IPS-20b (cell line): ENCODE results near the gene SHISA8.

Source experiments
- H3K27ac ChIP-seq: one replicate; pipeline ENCODE4 v1.5.1; 2013; ENCODE audit warnings: low read length
- H3K27me3 ChIP-seq: 2 replicates; pipeline ENCODE4 v1.6.1; 2013; ENCODE audit warnings: mild to moderate bottlenecking, low read length, inconsistent platforms; ENCODE audit not compliant: insufficient read depth
- H3K36me3 ChIP-seq: 2 replicates; pipeline ENCODE4 v1.6.1; 2013; ENCODE audit warnings: low read depth, mild to moderate bottlenecking, inconsistent platforms, low read length, moderate library complexity; ENCODE audit not compliant: insufficient read depth
- H3K4me1 ChIP-seq: 2 replicates; pipeline ENCODE4 v1.6.1; 2013; ENCODE audit warnings: mild to moderate bottlenecking, control low read depth, inconsistent platforms, low read length, moderate library complexity; ENCODE audit not compliant: insufficient read depth
- H3K4me3 ChIP-seq: 2 replicates; pipeline ENCODE4 v1.5.1; 2013; ENCODE audit warnings: mild to moderate bottlenecking, low read length, inconsistent platforms
- H3K9ac ChIP-seq: 2 replicates; pipeline ENCODE4 v1.6.1; 2013; ENCODE audit warnings: low read depth, mild to moderate bottlenecking, inconsistent platforms, low read length, moderate library complexity
- H3K9me3 ChIP-seq: 2 replicates; pipeline ENCODE4 v1.6.1; 2013; ENCODE audit warnings: mild to moderate bottlenecking, low read depth, low read length, inconsistent platforms; ENCODE audit not compliant: insufficient read depth

SHISA8 gene

DNA sequence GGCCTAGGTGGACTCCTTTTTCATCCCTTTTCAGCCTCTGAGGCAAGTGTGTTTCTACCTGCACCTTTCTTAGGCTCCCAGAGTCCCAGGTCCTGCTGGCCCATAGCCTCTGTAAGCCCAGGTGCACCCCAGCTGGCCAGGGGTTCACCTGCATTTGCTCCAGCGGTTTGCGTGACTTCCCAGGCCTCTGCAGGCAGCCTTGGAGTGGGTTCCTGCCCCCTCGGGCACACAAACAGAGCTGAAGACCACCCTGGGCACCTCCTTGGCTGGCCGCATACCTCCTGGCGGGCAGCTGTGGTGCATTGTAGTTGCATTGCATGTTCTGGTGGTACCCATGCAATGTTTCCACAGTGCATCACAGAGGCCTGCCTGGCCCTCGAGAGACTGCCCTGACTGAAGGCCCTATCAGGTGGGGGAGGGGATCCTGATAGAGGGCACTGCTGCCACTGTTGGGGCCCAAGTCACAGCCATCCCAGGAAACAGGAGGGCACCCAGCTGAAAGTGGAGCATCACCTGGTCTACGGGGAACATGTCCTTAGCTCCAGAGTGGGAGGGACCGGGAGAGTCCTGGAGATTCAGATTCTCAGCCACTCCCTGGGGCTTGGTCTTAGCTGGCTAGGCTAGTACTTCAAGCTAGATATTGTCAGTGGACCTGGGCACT is 14.1 kb downstream of the SHISA8 start:
- Histone ChIP-seq H3K4me1 (no peaks in the 10 kb centered on the region), H3K36me3 (peaks cover 94% of the 10 kb centered on the region), H3K27me3 (no peaks in the 10 kb centered on the region), H3K9me3 (no peaks in the 10 kb centered on the region), H3K27ac (no peak overlapping the region), H3K9ac (no peak overlapping the region), H3K4me3 (no peak overlapping the region)

DNA sequence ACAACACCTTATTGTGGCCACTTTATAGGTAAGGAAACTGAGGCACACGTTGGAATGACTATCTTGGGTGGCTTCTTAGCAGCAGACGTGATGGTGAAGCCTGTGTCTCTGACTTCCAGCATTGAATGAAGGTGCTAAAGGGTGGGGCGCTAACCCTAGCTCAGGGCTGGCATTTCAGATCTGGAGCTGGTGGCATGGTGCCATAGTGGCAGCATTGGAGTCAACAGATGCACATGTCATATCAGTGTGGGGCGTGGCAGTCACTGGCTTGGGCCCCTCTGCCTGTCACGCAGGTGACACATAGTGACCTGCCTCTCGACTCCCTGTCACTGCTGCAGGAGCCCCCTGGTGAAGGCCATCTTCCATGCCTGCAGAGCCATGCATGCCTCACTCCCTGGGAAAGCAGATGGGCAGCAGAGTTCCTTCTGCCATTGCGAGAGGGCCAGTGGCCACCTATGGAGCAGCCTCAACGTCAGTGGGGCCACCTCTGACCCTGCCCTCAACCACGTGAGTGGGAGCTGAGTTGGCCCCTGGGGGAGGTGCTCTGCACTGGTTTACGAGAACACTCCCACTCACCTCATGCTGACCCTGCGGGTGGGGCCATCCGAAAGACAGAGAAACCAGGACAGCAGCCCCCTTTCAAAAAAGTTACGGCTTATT is 14.8 kb downstream of the SHISA8 start:
- no peaks in the 10 kb centered on the region for H3K27me3 ChIP-seq
- H3K4me1 ChIP-seq: no peaks in the 10 kb centered on the region
- H3K36me3 ChIP-seq: peaks cover 91% of the 10 kb centered on the region
- no peak overlapping the region for H3K9ac ChIP-seq
- no peak overlapping the region for H3K4me3 ChIP-seq
- H3K27ac ChIP-seq: no peak overlapping the region
- H3K9me3 ChIP-seq: no peaks in the 10 kb centered on the region

DNA sequence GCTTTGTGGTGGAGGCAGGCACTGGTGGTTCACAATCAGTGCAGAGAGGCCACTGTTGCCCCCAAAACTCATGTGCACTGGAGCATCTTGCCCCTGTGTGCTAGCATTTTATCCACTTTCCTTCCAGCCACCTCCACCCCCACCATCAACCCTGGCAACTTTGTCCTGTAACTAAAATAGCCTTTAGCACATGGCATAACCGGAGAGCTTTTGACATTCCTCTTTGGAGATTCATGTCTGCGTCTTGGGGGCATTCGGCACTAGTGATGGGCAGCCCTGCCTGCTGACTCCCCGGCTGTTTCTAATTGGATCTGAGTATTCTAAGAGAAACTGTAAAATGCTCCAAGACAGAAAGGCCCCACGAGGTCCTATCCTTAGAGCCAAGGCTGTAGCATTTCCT is 15.8 kb downstream of the SHISA8 start:
- Histone ChIP-seq H3K9ac (no peak overlapping the region), H3K9me3 (no peaks in the 10 kb centered on the region), H3K27me3 (no peaks in the 10 kb centered on the region), H3K36me3 (peaks cover 91% of the 10 kb centered on the region), H3K4me1 (no peaks in the 10 kb centered on the region), H3K4me3 (no peak overlapping the region), H3K27ac (no peak overlapping the region)

DNA sequence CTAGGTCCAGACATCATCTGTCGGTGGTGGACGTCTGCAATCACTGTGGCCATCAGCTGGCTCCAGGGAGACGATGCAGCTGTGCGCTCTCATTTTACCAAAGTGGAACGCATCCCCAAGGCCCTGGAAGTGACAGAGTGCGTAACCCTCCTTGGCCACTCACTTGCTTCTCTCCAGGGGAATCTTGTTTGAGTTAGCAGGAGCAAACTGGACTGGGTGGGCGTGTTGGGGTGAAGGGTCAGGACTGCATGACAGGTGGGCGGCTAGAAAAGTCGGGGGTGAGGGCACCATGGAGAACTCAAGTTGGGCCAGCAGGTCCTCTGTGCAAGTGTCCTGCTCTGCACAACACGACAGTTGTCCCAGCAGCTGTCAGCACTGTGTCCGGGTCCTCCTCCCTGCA is 16.2 kb downstream of the SHISA8 start:
- H3K36me3 ChIP-seq: peaks cover 91% of the 10 kb centered on the region

DNA sequence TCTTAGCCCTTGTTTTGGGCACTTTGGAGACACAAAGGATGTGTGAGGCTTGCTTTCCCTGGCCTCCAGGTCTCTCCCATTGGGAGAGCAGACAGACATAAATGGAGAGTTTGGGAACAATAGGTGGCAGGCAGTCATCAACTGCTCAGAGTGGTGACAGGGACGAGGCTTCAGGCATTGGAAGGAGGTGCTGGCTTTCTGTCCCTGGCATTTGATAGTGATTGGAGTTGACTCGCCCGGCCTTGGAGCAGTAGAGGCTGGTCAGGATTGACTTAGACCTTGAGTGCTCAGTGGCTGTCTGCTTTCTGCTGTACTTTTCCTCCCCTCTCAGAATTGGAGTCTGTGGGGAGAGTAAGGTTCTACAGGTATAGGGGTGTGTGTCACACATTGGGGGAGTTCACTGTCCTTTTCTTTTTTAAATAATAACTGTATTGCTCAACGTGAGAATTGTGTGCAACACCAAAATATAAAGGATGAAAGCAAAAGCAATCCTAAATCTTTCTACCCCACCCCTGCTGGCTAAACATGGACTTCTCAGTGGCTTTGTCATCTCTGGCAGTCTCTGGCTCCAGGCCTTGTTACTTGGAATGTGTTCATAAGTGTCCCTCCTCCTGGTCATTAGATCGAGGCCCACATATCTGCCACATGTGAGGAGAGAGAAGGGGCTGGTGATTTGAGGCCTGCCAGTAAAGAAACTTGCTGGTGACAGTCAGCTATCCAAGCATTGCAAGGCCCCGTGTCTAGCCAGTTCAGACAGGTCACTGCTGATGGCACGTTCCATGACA is 21.1 kb downstream of the SHISA8 start:
- Histone ChIP-seq H3K27ac (no peak overlapping the region), H3K9me3 (no peaks in the 10 kb centered on the region), H3K27me3 (no peaks in the 10 kb centered on the region), H3K4me3 (no peak overlapping the region), H3K4me1 (no peaks in the 10 kb centered on the region), H3K9ac (no peak overlapping the region), H3K36me3 (peaks cover 89% of the 10 kb centered on the region)

More for the DNA sequence above, 16.2 kb downstream of the SHISA8 start:
- H3K9ac ChIP-seq: no peak overlapping the region
- H3K9me3 ChIP-seq: no peaks in the 10 kb centered on the region
- H3K4me3 ChIP-seq: no peak overlapping the region
- H3K27ac ChIP-seq: no peak overlapping the region
- no peaks in the 10 kb centered on the region for H3K27me3 ChIP-seq
- no peaks in the 10 kb centered on the region for H3K4me1 ChIP-seq

DNA sequence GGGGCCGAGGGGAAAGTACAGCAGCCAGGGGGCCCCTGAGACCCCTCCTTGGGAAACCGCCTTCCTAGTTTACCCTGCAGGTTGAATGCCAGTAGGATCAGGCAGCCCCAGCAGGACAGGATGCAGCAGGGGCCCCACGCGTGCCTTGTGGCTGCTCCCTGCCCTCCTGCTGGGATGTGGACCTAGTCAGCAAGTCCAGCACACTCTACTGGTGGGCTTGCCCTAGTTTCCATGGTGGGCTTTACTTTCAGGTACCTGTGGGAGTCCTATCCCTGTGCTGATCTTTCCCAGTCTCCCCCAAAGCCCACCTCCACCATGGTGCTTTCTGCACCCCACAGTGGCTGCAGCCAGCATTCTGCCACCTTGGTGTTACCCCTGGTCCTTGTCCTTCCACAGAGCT is 22.2 kb downstream of the SHISA8 start:
- H3K4me3 ChIP-seq: no peak overlapping the region
- no peak overlapping the region for H3K9ac ChIP-seq
- no peak overlapping the region for H3K27ac ChIP-seq
- H3K27me3 ChIP-seq: no peaks in the 10 kb centered on the region
- peaks cover 90% of the 10 kb centered on the region for H3K36me3 ChIP-seq
- no peaks in the 10 kb centered on the region for H3K9me3 ChIP-seq
- H3K4me1 ChIP-seq: no peaks in the 10 kb centered on the region

DNA sequence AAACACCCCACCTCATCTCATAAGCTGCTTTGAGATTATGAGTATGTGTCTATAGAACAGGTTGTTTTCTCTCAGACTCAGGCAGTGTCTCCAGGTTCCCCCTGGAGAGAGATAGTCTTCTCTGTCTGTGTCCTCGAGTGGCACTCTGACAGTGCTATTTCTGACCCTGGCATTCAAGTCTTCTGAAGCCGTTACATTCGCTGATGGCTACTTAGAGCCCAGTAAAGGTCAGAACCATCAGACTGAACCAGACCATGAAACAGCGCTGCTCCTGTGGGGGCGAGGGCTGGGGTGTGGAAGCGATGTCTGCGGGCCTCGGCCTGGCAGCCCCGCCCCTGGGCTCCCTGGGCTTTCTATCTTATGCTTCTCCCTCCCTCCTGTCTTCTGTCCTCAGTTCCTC is 23.5 kb downstream of the SHISA8 start:
- Histone ChIP-seq H3K9ac (no peak overlapping the region), H3K9me3 (no peaks in the 10 kb centered on the region), H3K27ac (no peak overlapping the region), H3K4me3 (no peak overlapping the region), H3K4me1 (no peaks in the 10 kb centered on the region), H3K27me3 (no peaks in the 10 kb centered on the region), H3K36me3 (peaks cover 90% of the 10 kb centered on the region)

DNA sequence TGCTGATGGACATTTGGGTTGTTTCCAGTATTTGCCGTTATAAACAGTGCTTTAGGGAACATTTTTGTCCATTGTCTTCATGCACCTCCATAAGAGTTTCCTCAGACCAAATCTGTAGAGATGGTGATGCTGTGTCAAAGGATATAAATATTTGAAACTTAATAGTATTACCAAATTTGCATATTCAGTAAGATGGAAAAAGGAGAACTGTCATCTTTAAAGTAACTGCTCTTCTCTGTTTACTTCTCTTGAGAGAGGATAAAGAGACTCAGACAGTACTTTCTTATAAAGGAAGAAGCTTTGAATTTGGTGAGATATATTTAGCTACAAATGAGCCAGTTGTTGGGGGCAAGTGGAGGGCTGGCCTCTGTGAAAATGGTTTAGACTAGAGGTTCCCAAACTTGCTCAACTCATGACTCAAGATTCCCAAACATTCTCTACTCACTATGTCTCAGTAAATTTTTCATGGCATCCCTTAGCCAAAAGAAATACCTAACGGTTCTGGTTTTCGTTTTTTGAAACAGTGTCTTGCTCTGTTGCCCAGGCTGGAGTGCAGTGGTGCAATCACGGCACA is 26.2 kb downstream of the SHISA8 start:
- Histone ChIP-seq H3K4me1 (no peaks in the 10 kb centered on the region), H3K4me3 (no peak overlapping the region), H3K9me3 (no peaks in the 10 kb centered on the region), H3K27me3 (no peaks in the 10 kb centered on the region), H3K36me3 (peaks cover 95% of the 10 kb centered on the region), H3K27ac (no peak overlapping the region), H3K9ac (no peak overlapping the region)

DNA sequence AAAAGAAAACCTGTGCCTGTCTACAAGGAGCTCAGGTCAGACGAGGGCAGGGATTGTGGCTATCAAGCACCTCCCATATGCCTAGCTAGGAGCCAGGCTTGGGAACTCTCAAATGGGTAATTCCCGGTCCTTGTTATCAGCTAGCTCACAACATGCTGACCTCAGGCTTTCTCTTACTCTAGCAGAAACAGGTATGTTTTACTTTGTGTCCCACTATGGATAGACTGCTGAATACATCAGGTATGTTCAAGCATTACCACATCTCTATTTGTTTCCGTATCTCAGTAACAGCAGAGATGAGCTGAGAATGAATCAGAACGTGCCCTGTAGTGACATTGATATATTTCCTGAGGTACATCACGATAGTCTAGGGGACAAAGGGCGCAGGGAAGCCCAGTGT is 29.4 kb downstream of the SHISA8 start:
- no peaks in the 10 kb centered on the region for H3K4me1 ChIP-seq
- no peaks in the 10 kb centered on the region for H3K9me3 ChIP-seq
- no peak overlapping the region for H3K9ac ChIP-seq
- peaks cover 99% of the 10 kb centered on the region for H3K36me3 ChIP-seq
- H3K27ac ChIP-seq: no peak overlapping the region
- H3K27me3 ChIP-seq: no peaks in the 10 kb centered on the region
- no peak overlapping the region for H3K4me3 ChIP-seq

DNA sequence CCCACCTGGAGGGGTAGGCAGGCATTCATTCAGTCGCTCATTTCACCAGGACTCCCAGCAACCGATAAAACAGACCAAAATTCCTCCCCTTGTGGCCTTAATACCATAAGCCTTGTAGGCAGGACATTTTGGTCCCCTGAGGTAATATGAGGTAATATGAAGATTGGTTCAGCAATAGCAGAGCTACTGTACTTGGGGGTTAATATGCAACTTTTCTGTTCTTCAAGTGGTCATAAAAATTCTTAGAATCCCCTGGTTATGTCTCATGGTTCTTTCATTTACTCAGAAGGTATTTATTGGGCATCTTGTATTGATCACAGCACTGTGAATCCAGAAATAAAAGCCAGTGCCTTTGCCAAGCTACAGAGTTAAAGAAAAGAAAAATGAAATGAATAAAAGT is 29.8 kb downstream of the SHISA8 start:
- H3K27me3 ChIP-seq: no peaks in the 10 kb centered on the region
- no peak overlapping the region for H3K27ac ChIP-seq
- peaks cover 99% of the 10 kb centered on the region for H3K36me3 ChIP-seq
- H3K9me3 ChIP-seq: no peaks in the 10 kb centered on the region
- H3K9ac ChIP-seq: no peak overlapping the region
- H3K4me3 ChIP-seq: no peak overlapping the region
- no peaks in the 10 kb centered on the region for H3K4me1 ChIP-seq

DNA sequence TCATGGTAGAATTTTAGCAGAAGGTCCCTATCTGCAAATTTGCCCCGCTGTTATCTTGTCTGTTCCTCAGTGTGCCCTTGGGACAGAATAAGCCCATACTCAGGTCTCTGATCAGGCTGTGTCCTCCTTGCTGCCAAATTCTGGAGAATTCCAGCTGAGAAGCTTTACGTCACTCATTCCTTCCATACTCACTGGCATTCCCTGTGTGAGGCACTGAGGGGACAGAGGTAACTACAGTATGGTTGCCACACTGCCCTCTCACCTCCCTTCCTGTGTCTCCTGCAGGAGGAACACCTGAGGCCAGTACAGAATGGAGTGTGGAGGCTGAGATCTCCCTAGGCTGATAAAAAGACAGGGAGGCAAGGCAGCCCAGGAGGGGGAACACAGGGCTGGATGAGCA is 31.5 kb downstream of the SHISA8 start:
- Histone ChIP-seq H3K4me1 (no peaks in the 10 kb centered on the region), H3K27ac (no peak overlapping the region), H3K27me3 (no peaks in the 10 kb centered on the region), H3K9me3 (no peaks in the 10 kb centered on the region), H3K9ac (no peak overlapping the region), H3K36me3 (peaks cover 100% of the 10 kb centered on the region), H3K4me3 (no peak overlapping the region)
